ENCODE data around the gene KIAA1217. TPM values are rescaled to one million over a fixed set of nuclear protein-coding genes. Genes with fewer than 3 reads are reported as not detected.
A peak's percentile ranks its signal among the peaks of the same experiment; 100 is the strongest.
"Not testable (repeated sequence)": the region's sequence is repeated elsewhere in the genome, so short reads cannot be mapped to it uniquely, and the experiment has no call there.

KIAA1217 gene
- polyA plus RNA-seq, 2 donors, result 18.3 to 22.2 TPM

- WGBS, 2 donors, result 66 to 67% methylated on average over 9 of the region's 9 CpGs
- Histone ChIP-seq H3K36me3 (ENCODE audit: control insufficient read depth in 2 of 2, insufficient read depth in 2 of 2, low read length in 1 of 2) (peaks cover 0 to 3% of the 10 kb centered on the region in 2 donors), H3K27ac (ENCODE audit: low read depth in 2 of 2, low read length in 1 of 2) (no peak overlapping the region), H3K4me3 (ENCODE audit: low read depth in 1 of 2, low read length in 2 of 2) (no peak overlapping the region), H3K4me1 (ENCODE audit: control insufficient read depth in 2 of 2, insufficient read depth in 2 of 2, low read length in 1 of 2) (peaks cover 2 to 9% of the 10 kb centered on the region in 2 donors), H3K27me3 (ENCODE audit: control insufficient read depth in 1 of 2, insufficient read depth in 2 of 2, low read length in 2 of 2) (no peaks in the 10 kb centered on the region), H3K9me3 (ENCODE audit: control insufficient read depth in 2 of 2, insufficient read depth in 1 of 2, low read depth in 1 of 2, low read length in 1 of 2) (no peaks in the 10 kb centered on the region)
Measured at GRCh38 chr10:24350070-24350921, 141.4 kb downstream of the KIAA1217 start.

GRCh38 chr10:24350922-24351225 lies 141.9 kb downstream of the KIAA1217 start:
- 89% methylated on average over 7 of the region's 7 CpGs for WGBS, 2 donors
- not testable (repeated sequence) for H3K9me3 ChIP-seq (ENCODE audit: control insufficient read depth in 2 of 2, insufficient read depth in 1 of 2, low read depth in 1 of 2, low read length in 1 of 2); H3K36me3 ChIP-seq (ENCODE audit: control insufficient read depth in 2 of 2, insufficient read depth in 2 of 2, low read length in 1 of 2); H3K4me1 ChIP-seq (ENCODE audit: control insufficient read depth in 2 of 2, insufficient read depth in 2 of 2, low read length in 1 of 2); H3K4me3 ChIP-seq (ENCODE audit: low read depth in 1 of 2, low read length in 2 of 2); H3K27me3 ChIP-seq (ENCODE audit: control insufficient read depth in 1 of 2, insufficient read depth in 2 of 2, low read length in 2 of 2); H3K27ac ChIP-seq (ENCODE audit: low read depth in 2 of 2, low read length in 1 of 2)

GRCh38 chr10:24351961-24352360 lies 143.0 kb downstream of the KIAA1217 start:
- Histone ChIP-seq H3K27me3 (ENCODE audit: control insufficient read depth in 1 of 2, insufficient read depth in 2 of 2, low read length in 2 of 2) (no peaks in the 10 kb centered on the region), H3K36me3 (ENCODE audit: control insufficient read depth in 2 of 2, insufficient read depth in 2 of 2, low read length in 1 of 2) (peaks cover 0 to 3% of the 10 kb centered on the region in 2 donors), H3K4me3 (ENCODE audit: low read depth in 1 of 2, low read length in 2 of 2) (no peak overlapping the region), H3K9me3 (ENCODE audit: control insufficient read depth in 2 of 2, insufficient read depth in 1 of 2, low read depth in 1 of 2, low read length in 1 of 2) (no peaks in the 10 kb centered on the region), H3K27ac (ENCODE audit: low read depth in 2 of 2, low read length in 1 of 2) (peak overlapping the region; percentile 35 to 79), H3K4me1 (ENCODE audit: control insufficient read depth in 2 of 2, insufficient read depth in 2 of 2, low read length in 1 of 2) (peaks cover 2 to 10% of the 10 kb centered on the region in 2 donors)
- 65 to 80% methylated on average over 4 of the region's 4 CpGs for WGBS, 2 donors

- H3K4me3 ChIP-seq (ENCODE audit: low read depth in 1 of 2, low read length in 2 of 2), result no peak overlapping the region
- H3K4me1 ChIP-seq (ENCODE audit: control insufficient read depth in 2 of 2, insufficient read depth in 2 of 2, low read length in 1 of 2), result peaks cover 2 to 13% of the 10 kb centered on the region in 2 donors
- 67 to 76% methylated on average over 2 of the region's 2 CpGs for WGBS, 2 donors
- H3K27ac ChIP-seq (ENCODE audit: low read depth in 2 of 2, low read length in 1 of 2), result peak overlapping the region in 1 of 2 donors; percentile 54
- peaks cover 0 to 3% of the 10 kb centered on the region in 2 donors for H3K36me3 ChIP-seq (ENCODE audit: control insufficient read depth in 2 of 2, insufficient read depth in 2 of 2, low read length in 1 of 2)
- no peaks in the 10 kb centered on the region for H3K27me3 ChIP-seq (ENCODE audit: control insufficient read depth in 1 of 2, insufficient read depth in 2 of 2, low read length in 2 of 2)
- H3K9me3 ChIP-seq (ENCODE audit: control insufficient read depth in 2 of 2, insufficient read depth in 1 of 2, low read depth in 1 of 2, low read length in 1 of 2), result no peaks in the 10 kb centered on the region
Measured at GRCh38 chr10:24352399-24352798, 143.5 kb downstream of the KIAA1217 start.

- H3K9me3 ChIP-seq (ENCODE audit: control insufficient read depth in 2 of 2, insufficient read depth in 1 of 2, low read depth in 1 of 2, low read length in 1 of 2), result no peaks in the 10 kb centered on the region
- H3K36me3 ChIP-seq (ENCODE audit: control insufficient read depth in 2 of 2, insufficient read depth in 2 of 2, low read length in 1 of 2), result peaks cover 0 to 3% of the 10 kb centered on the region in 2 donors
- no peak overlapping the region for H3K4me3 ChIP-seq (ENCODE audit: low read depth in 1 of 2, low read length in 2 of 2)
- no peak overlapping the region for H3K27ac ChIP-seq (ENCODE audit: low read depth in 2 of 2, low read length in 1 of 2)
- WGBS, 2 donors, result 83 to 84% methylated on average over 6 of the region's 6 CpGs
- no peaks in the 10 kb centered on the region for H3K27me3 ChIP-seq (ENCODE audit: control insufficient read depth in 1 of 2, insufficient read depth in 2 of 2, low read length in 2 of 2)
- peaks cover 2 to 13% of the 10 kb centered on the region in 2 donors for H3K4me1 ChIP-seq (ENCODE audit: control insufficient read depth in 2 of 2, insufficient read depth in 2 of 2, low read length in 1 of 2)
Measured at GRCh38 chr10:24353319-24353718, 144.4 kb downstream of the KIAA1217 start.

GRCh38 chr10:24355056-24355688 lies 146.2 kb downstream of the KIAA1217 start:
- 76 to 83% methylated on average over 2 of the region's 2 CpGs for WGBS, 2 donors
- Histone ChIP-seq H3K36me3 (ENCODE audit: control insufficient read depth in 2 of 2, insufficient read depth in 2 of 2, low read length in 1 of 2) (peaks cover 0 to 3% of the 10 kb centered on the region in 2 donors), H3K4me3 (ENCODE audit: low read depth in 1 of 2, low read length in 2 of 2) (no peak overlapping the region), H3K27ac (ENCODE audit: low read depth in 2 of 2, low read length in 1 of 2) (no peak overlapping the region), H3K27me3 (ENCODE audit: control insufficient read depth in 1 of 2, insufficient read depth in 2 of 2, low read length in 2 of 2) (no peaks in the 10 kb centered on the region), H3K9me3 (ENCODE audit: control insufficient read depth in 2 of 2, insufficient read depth in 1 of 2, low read depth in 1 of 2, low read length in 1 of 2) (no peaks in the 10 kb centered on the region), H3K4me1 (ENCODE audit: control insufficient read depth in 2 of 2, insufficient read depth in 2 of 2, low read length in 1 of 2) (peaks cover 0 to 13% of the 10 kb centered on the region in 2 donors)

- no peaks in the 10 kb centered on the region for H3K9me3 ChIP-seq (ENCODE audit: control insufficient read depth in 2 of 2, insufficient read depth in 1 of 2, low read depth in 1 of 2, low read length in 1 of 2)
- peaks cover 0 to 7% of the 10 kb centered on the region in 2 donors for H3K4me1 ChIP-seq (ENCODE audit: control insufficient read depth in 2 of 2, insufficient read depth in 2 of 2, low read length in 1 of 2)
- no peak overlapping the region for H3K4me3 ChIP-seq (ENCODE audit: low read depth in 1 of 2, low read length in 2 of 2)
- H3K27ac ChIP-seq (ENCODE audit: low read depth in 2 of 2, low read length in 1 of 2), result peak overlapping the region in 1 of 2 donors; percentile 5
- WGBS, 2 donors, result 51 to 61% methylated on average over 8 of the region's 8 CpGs
- H3K27me3 ChIP-seq (ENCODE audit: control insufficient read depth in 1 of 2, insufficient read depth in 2 of 2, low read length in 2 of 2), result no peaks in the 10 kb centered on the region
- peaks cover 0 to 3% of the 10 kb centered on the region in 2 donors for H3K36me3 ChIP-seq (ENCODE audit: control insufficient read depth in 2 of 2, insufficient read depth in 2 of 2, low read length in 1 of 2)
Measured at GRCh38 chr10:24357344-24358004, 148.5 kb downstream of the KIAA1217 start.

GRCh38 chr10:24358022-24358421 lies 149.1 kb downstream of the KIAA1217 start:
- no peaks in the 10 kb centered on the region for H3K9me3 ChIP-seq (ENCODE audit: control insufficient read depth in 2 of 2, insufficient read depth in 1 of 2, low read depth in 1 of 2, low read length in 1 of 2)
- WGBS, 2 donors, result 77 to 82% methylated on average over 4 of the region's 4 CpGs
- peaks cover 0 to 7% of the 10 kb centered on the region in 2 donors for H3K4me1 ChIP-seq (ENCODE audit: control insufficient read depth in 2 of 2, insufficient read depth in 2 of 2, low read length in 1 of 2)
- no peak overlapping the region for H3K27ac ChIP-seq (ENCODE audit: low read depth in 2 of 2, low read length in 1 of 2)
- no peak overlapping the region for H3K4me3 ChIP-seq (ENCODE audit: low read depth in 1 of 2, low read length in 2 of 2)
- H3K36me3 ChIP-seq (ENCODE audit: control insufficient read depth in 2 of 2, insufficient read depth in 2 of 2, low read length in 1 of 2), result peaks cover 0 to 3% of the 10 kb centered on the region in 2 donors
- no peaks in the 10 kb centered on the region for H3K27me3 ChIP-seq (ENCODE audit: control insufficient read depth in 1 of 2, insufficient read depth in 2 of 2, low read length in 2 of 2)

GRCh38 chr10:24360282-24361127 lies 151.6 kb downstream of the KIAA1217 start:
- no peaks in the 10 kb centered on the region for H3K36me3 ChIP-seq (ENCODE audit: control insufficient read depth in 2 of 2, insufficient read depth in 2 of 2, low read length in 1 of 2)
- no peak overlapping the region for H3K27ac ChIP-seq (ENCODE audit: low read depth in 2 of 2, low read length in 1 of 2)
- WGBS, 2 donors, result 30 to 32% methylated on average over 12 of the region's 12 CpGs
- H3K4me1 ChIP-seq (ENCODE audit: control insufficient read depth in 2 of 2, insufficient read depth in 2 of 2, low read length in 1 of 2), result peaks cover 0 to 5% of the 10 kb centered on the region in 2 donors
- no peaks in the 10 kb centered on the region for H3K27me3 ChIP-seq (ENCODE audit: control insufficient read depth in 1 of 2, insufficient read depth in 2 of 2, low read length in 2 of 2)
- H3K4me3 ChIP-seq (ENCODE audit: low read depth in 1 of 2, low read length in 2 of 2), result no peak overlapping the region
- no peaks in the 10 kb centered on the region for H3K9me3 ChIP-seq (ENCODE audit: control insufficient read depth in 2 of 2, insufficient read depth in 1 of 2, low read depth in 1 of 2, low read length in 1 of 2)

Data from esophagus (tissue), 2 donors.